Ascending aorta (tissue), 2 donors: ENCODE results near the gene SNX2. TPM values are rescaled to one million over a fixed set of nuclear protein-coding genes. Genes with fewer than 3 reads are reported as not detected.

Experiments
- DNase-seq, 2 donors: peaks; one replicate each; pipeline ENCODE4 v3.0.0-alpha.2; 2019; ENCODE audit warnings: low spot score in 2 of 2
- H3K27ac ChIP-seq, 2 donors: fragments of 200-600 bp; sonication (generic); one replicate each; pipeline ENCODE4 v1.5.1; 2016 to 2017; ENCODE audit warnings: mild to moderate bottlenecking in 1 of 2
- H3K27me3 ChIP-seq: fragments of 200-600 bp; sonication (generic); one replicate; pipeline ENCODE4 v1.5.1; 2017
- H3K36me3 ChIP-seq, 2 donors: fragments of 200-600 bp; sonication (generic); one replicate each; pipeline ENCODE4 v1.5.1; 2016
- H3K4me1 ChIP-seq, 2 donors: fragments of 200-600 bp; sonication (generic); one replicate each; pipeline ENCODE4 v1.5.1; 2016 to 2017; ENCODE audit warnings: mild to moderate bottlenecking in 1 of 2
- H3K4me3 ChIP-seq, 2 donors: fragments of 200-600 bp; sonication (generic); one replicate each; pipeline ENCODE4 v1.5.1; 2016 to 2017; ENCODE audit warnings: mild to moderate bottlenecking in 1 of 2
- H3K9me3 ChIP-seq, 2 donors: fragments of 200-600 bp; sonication (generic); one replicate each; pipeline ENCODE4 v1.5.1; 2016
- intact Hi-C: fragments of 100-400 bp; cut with DNase I; formaldehyde crosslinking; loops from one replicate; pipeline ENCODE4 v1.15.1; 2023
- total RNA-seq: library from RNA; depleted of rRNA; stranded (reverse); fragments of >200 nt; gene quantifications from one replicate; pipeline ENCODE4 v1.1.0, GENCODE V29; 2016
- TF ChIP-seq, protein P1 (sequence below), 3 experiments: fragments of 200-600 bp in 2 of 3; fragments of 450-650 bp in 1 of 3; sonication (generic) in 2 of 3; IDR thresholded peaks; one replicate each; pipeline ENCODE4 v1.5.1; 2016 to 2019; ENCODE audit warnings: antibody characterized with exemption in 3 of 3, mild to moderate bottlenecking in 1 of 3, moderate library complexity in 1 of 3

The SNX2 gene
- total RNA-seq, 1 donor from 2014 or later = 15.6 TPM

DNA sequence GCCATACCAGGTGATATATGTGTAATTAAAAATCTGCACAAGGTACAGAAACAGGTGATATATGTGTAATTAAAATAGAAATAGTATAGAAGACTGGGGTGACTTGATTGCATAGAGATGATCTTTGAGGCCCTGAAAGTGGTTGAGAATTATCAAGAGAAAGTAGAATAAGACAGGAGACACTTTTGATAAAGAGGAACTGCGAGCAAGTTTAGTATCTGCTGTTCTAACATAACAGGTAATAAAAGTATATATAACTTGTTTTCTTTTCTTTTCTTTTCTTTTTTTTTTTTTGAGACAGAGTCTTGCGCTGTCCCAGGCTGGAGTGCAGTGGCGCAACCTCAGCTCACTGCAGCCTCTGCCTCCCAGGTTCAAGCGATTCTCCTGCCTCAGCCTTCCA lies 5.4 kb downstream of the SNX2 start:
- no peak for DNase-seq
- TF ChIP-seq, protein P1, sequence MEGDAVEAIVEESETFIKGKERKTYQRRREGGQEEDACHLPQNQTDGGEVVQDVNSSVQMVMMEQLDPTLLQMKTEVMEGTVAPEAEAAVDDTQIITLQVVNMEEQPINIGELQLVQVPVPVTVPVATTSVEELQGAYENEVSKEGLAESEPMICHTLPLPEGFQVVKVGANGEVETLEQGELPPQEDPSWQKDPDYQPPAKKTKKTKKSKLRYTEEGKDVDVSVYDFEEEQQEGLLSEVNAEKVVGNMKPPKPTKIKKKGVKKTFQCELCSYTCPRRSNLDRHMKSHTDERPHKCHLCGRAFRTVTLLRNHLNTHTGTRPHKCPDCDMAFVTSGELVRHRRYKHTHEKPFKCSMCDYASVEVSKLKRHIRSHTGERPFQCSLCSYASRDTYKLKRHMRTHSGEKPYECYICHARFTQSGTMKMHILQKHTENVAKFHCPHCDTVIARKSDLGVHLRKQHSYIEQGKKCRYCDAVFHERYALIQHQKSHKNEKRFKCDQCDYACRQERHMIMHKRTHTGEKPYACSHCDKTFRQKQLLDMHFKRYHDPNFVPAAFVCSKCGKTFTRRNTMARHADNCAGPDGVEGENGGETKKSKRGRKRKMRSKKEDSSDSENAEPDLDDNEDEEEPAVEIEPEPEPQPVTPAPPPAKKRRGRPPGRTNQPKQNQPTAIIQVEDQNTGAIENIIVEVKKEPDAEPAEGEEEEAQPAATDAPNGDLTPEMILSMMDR (IDR thresholded peaks at IDR 0.05) = no peak
- Histone ChIP-seq H3K9me3 (peaks cover 0 to 6% of the 10 kb centered on the region in 2 donors), H3K36me3 (no peaks in the 10 kb centered on the region), H3K4me1 (peaks cover 0 to 12% of the 10 kb centered on the region in 2 donors), H3K4me3 (no peak overlapping the region), H3K27ac (no peak overlapping the region), H3K27me3 (no peaks in the 10 kb centered on the region)
- intact Hi-C loops = no loop called here

DNA sequence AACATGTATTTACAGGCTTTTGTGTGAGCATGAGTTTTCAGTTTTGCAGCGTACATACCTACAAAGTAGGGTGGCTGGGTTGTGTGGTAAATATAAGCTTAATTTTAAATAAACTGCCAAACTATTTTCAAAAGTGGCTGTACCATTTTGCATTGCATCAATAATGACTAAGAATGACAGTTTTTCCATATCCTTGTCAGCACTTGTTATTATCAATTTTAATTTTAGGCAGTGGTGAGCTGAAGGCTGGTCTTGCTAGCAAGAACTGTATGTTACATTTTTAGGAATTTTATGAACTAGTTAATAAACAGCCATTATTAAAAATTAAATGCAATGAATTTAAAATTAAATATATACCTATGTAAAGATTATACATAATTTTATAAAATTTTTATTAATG lies 6.6 kb downstream of the SNX2 start:
- TF ChIP-seq, protein P1 (IDR thresholded peaks at IDR 0.05) = no peak
- Histone ChIP-seq H3K9me3 (peaks cover 0 to 13% of the 10 kb centered on the region in 2 donors), H3K4me1 (peaks cover 0 to 7% of the 10 kb centered on the region in 2 donors), H3K36me3 (no peaks in the 10 kb centered on the region), H3K27me3 (no peaks in the 10 kb centered on the region), H3K4me3 (no peak overlapping the region), H3K27ac (no peak overlapping the region)
- intact Hi-C loops = no loop called here
- no peak for DNase-seq

DNA sequence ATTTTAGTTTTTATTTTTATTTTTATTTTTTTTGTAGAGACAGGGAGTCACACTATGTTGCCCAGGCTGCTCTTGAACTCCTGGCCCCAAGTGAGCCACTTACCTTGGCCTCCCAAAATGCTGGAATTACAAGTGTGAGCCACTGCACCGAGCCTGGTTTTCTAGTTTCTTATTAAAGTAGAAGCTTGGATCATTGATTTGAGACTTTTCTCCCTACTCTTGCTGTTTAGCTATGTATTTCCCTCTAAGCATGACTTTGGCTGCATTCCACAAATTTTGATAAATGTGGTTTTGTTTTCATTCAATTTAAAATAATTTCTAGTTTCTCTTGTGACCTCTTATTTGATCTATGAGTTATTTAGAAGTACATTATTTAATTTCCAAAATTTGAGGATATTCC lies 10.4 kb downstream of the SNX2 start:
- TF ChIP-seq, protein P1 (IDR thresholded peaks at IDR 0.05) = no peak
- Histone ChIP-seq H3K4me3 (no peak overlapping the region), H3K27me3 (no peaks in the 10 kb centered on the region), H3K9me3 (peaks cover 0 to 13% of the 10 kb centered on the region in 2 donors), H3K27ac (no peak overlapping the region), H3K36me3 (no peaks in the 10 kb centered on the region), H3K4me1 (no peaks in the 10 kb centered on the region)
- intact Hi-C loops = no loop called here
- DNase-seq = no peak

DNA sequence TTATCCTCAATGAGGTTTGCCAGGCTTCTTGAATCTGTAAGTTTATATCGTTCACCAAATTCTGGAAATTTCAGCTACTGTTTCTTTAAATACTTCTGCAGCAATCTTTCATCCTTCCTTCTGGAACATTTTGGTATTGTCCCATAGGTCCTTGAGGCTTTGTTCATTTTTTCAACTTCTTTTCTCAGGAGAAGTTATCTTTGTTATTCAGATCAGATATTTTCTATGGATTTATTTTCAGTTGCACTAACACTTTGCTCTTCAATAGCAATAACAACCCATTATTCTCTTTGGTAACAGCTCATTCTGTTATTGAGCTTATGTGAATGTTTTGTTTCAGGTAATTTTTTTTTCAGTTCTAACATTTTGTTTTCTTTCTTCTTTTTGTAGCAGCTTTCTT lies 13.5 kb downstream of the SNX2 start:
- Histone ChIP-seq H3K36me3 (no peaks in the 10 kb centered on the region), H3K27ac (no peak overlapping the region), H3K27me3 (no peaks in the 10 kb centered on the region), H3K4me1 (no peaks in the 10 kb centered on the region), H3K4me3 (no peak overlapping the region), H3K9me3 (peaks cover 0 to 13% of the 10 kb centered on the region in 2 donors)
- intact Hi-C loops = no loop called here
- TF ChIP-seq, protein P1 (IDR thresholded peaks at IDR 0.05) = no peak
- no peak for DNase-seq

DNA sequence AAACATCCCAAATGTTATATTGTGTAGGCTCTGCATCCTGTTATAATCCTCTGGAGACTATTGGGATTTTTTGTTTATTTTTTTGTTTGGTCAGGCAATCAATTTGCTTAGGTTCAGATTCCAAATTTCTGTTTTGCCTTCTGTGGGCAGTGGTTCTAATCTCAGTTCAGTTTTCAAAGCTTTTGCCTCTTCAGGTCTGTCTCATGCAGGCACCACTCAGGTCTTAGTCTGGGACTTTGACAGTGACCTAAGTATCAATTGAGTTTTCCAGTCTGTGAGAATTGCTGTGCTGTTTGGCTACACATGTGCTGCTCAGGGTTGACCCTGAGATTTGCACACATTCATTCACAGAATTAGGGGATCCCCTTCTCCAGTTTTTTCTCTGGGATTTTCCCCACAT lies 14.1 kb downstream of the SNX2 start:
- DNase-seq = no peak
- H3K4me1 ChIP-seq = no peaks in the 10 kb centered on the region
- no peak overlapping the region for H3K4me3 ChIP-seq
- no peaks in the 10 kb centered on the region for H3K27me3 ChIP-seq
- intact Hi-C loops = no loop called here
- H3K27ac ChIP-seq = no peak overlapping the region
- TF ChIP-seq, protein P1 (IDR thresholded peaks at IDR 0.05) = no peak
- H3K9me3 ChIP-seq = peaks cover 0 to 13% of the 10 kb centered on the region in 2 donors
- no peaks in the 10 kb centered on the region for H3K36me3 ChIP-seq
